ENCODE measurements around the gene CCDC87. TPM values are rescaled to one million over a fixed set of nuclear protein-coding genes. Genes with fewer than 3 reads are reported as not detected.
"Not testable (repeated sequence)": the region's sequence is repeated elsewhere in the genome, so short reads cannot be mapped to it uniquely, and the experiment has no call there.

The CCDC87 gene
- total RNA-seq, 1 experiment from 2014 or later = 0.43 TPM

DNA sequence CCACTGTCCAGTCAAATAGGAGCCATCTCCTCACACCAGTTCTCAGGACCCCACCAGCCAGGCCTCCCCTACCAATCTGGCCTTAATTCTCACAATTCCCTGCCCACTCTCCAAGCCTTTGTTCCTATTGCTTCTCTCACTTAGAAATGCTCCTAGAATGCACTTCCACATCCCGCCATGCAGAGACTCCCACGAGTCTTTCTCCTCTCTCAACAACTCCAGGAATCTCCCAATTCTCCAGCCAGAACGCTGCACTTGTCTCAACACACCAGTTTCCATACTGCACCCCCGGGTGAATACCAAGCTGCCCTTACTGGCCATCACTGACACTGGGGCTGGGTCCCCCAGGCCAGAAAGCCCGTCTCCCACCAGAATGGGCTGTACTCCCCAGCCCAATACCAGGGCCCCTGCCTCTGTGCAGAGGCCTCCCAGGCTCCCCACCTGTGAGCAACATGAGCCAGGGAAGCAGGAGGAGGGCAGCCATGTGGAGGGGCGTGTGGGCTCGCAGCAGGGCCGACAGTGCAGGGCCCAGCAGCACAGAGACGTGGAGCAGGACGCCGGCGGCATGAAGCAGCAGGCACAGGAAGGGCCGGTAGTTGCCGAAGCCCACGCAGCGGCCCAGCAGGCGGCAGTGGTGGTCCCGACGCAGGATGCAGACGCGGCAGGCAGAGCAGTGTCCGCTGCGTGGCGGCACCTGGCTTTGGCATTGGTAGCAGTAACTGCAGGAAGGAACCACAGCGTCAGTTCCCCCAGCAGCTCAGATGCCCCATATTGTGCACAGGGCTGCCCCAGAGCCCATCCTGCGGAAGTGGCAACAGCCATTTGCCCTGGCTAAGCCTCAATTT lies 49.4 kb downstream of the CCDC87 start:
- no peak for DNase-seq
- H3K36me3 ChIP-seq = no peaks in the 10 kb centered on the region
- no peak overlapping the region for H3K27ac ChIP-seq
- H3K4me1 ChIP-seq = peaks cover 7% of the 10 kb centered on the region
- H3K9me3 ChIP-seq (replicated peaks) = no peaks in the 10 kb centered on the region
- no peaks in the 10 kb centered on the region for H3K27me3 ChIP-seq
- H3K4me3 ChIP-seq = no peak overlapping the region

DNA sequence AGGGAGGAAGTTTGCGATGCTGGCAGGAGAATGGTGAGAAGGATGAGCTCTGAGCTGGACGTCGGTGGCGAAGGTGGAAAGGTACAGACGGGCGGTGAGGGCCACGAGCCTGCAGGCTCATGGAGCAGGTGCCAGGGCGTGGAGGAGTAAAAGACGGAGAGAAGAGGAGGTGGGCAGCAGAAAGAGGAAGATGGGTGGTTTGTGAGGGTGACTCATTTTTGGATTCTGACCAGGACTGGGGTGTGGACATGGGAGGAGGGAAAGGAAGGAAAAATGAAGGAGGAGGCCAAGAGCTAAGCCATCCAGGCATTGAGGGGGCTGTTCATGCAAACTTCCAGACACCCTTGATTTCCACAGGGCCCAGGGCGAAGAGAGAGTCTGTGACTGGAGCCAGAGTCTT lies 50.5 kb downstream of the CCDC87 start:
- no peak for DNase-seq
- no peaks in the 10 kb centered on the region for H3K9me3 ChIP-seq (replicated peaks)

DNA sequence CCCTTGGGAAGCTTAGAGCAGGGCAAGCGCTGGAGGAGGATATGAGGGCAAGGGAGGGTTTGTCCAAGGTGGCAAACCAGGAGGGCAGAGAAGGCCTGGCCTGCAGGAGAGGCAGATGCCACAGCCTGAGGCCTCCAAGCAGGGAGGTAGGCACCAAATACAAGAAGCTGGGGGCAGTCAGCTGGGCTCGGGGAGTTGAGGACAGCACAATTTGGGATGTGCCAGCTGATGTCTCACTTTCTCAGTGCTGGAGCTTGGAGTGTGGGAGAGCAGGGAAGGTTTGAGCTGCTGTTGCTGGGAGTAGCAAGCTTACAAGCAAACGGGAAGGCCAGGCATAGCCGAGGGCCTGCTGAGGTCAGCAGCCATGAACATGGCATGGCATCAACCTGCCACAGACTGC lies 51.0 kb downstream of the CCDC87 start:
- H3K36me3 ChIP-seq = no peaks in the 10 kb centered on the region

More for the DNA sequence above, 50.5 kb downstream of the CCDC87 start:
- no peaks in the 10 kb centered on the region for H3K36me3 ChIP-seq
- no peaks in the 10 kb centered on the region for H3K27me3 ChIP-seq
- H3K4me1 ChIP-seq = no peaks in the 10 kb centered on the region; the same call in 1 of the 2 replicates
- H3K27ac ChIP-seq = no peak overlapping the region
- no peak overlapping the region for H3K4me3 ChIP-seq

DNA sequence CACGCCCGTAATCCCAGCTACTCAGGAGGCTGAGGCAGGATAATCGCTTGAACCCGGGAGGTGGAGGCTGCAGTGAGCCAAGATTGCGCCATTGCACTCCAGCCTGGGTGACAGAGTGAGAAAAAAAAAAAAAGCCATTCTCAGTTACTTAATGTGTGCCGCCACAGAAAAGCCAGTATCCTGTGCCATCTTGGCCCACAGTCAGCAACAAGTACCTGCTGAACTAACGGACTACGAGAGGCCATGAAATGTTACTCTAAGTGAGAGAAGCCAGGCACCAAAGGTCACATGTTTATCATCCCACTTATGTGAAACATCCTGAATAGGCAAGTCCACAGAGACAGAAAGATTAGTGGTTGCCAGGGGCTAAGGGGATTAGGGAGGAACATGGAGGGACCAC lies 52.3 kb downstream of the CCDC87 start:
- H3K4me3 ChIP-seq; H3K9me3 ChIP-seq (replicated peaks); H3K27me3 ChIP-seq; H3K27ac ChIP-seq; H3K36me3 ChIP-seq; DNase-seq; H3K4me1 ChIP-seq: not testable (repeated sequence)

More for the DNA sequence above, 51.0 kb downstream of the CCDC87 start:
- Histone ChIP-seq H3K27me3 (no peaks in the 10 kb centered on the region), H3K4me1 (no peaks in the 10 kb centered on the region), H3K9me3 (replicated peaks) (no peaks in the 10 kb centered on the region), H3K27ac (no peak overlapping the region), H3K4me3 (no peak overlapping the region)
- DNase-seq = no peak

Other genes starting within 250 kb of the CCDC87 start
- gene BRMS1, start 248.0 kb downstream of the CCDC87 start, total RNA-seq (2014; rRNA removed; shearing (Covaris generic)) = 40.5 and 42.9 TPM in 2 replicates
- 7.7 and 8.0 TPM in 2 replicates for gene B4GAT1, start 245.4 kb downstream of the CCDC87 start, total RNA-seq (2014; rRNA removed; shearing (Covaris generic))
- gene SLC29A2, start 221.3 kb downstream of the CCDC87 start, total RNA-seq (2014; rRNA removed; shearing (Covaris generic)) = 2.6 TPM in 2 replicates
- not detected in 2 replicates for gene NPAS4, start 172.0 kb downstream of the CCDC87 start, total RNA-seq (2014; rRNA removed; shearing (Covaris generic))
- 86.7 and 102 TPM in 2 replicates for gene MRPL11, start 154.2 kb downstream of the CCDC87 start, total RNA-seq (2014; rRNA removed; shearing (Covaris generic))
- 5.1 and 6.9 TPM in 2 replicates for gene PELI3, start 126.2 kb downstream of the CCDC87 start, total RNA-seq (2014; rRNA removed; shearing (Covaris generic))
- gene DPP3, start 112.6 kb downstream of the CCDC87 start, total RNA-seq (2014; rRNA removed; shearing (Covaris generic)) = 30.1 and 33.4 TPM in 2 replicates
- gene BBS1, start 82.4 kb downstream of the CCDC87 start, total RNA-seq (2014; rRNA removed; shearing (Covaris generic)) = 11.0 and 13.6 TPM in 2 replicates
- gene ZDHHC24, start 47.0 kb downstream of the CCDC87 start, total RNA-seq (2014; rRNA removed; shearing (Covaris generic)) = 2.6 and 3.1 TPM in 2 replicates
- gene ACTN3, start 46.2 kb downstream of the CCDC87 start, total RNA-seq (2014; rRNA removed; shearing (Covaris generic)) = not detected in 2 replicates
- 4.5 and 5.2 TPM in 2 replicates for gene CTSF, start 24.5 kb downstream of the CCDC87 start, total RNA-seq (2014; rRNA removed; shearing (Covaris generic))
- 10.3 and 15.3 TPM in 2 replicates for gene CCS, start 122 bp upstream of the CCDC87 start, total RNA-seq (2014; rRNA removed; shearing (Covaris generic))
- gene RBM14, start 23.6 kb upstream of the CCDC87 start, total RNA-seq (2014; rRNA removed; shearing (Covaris generic)) = 68.7 and 70.5 TPM in 2 replicates
- gene RBM4, start 45.6 kb upstream of the CCDC87 start, total RNA-seq (2014; rRNA removed; shearing (Covaris generic)) = 154 and 155 TPM in 2 replicates
- 23.7 and 24.7 TPM in 2 replicates for gene RBM4B, start 84.8 kb upstream of the CCDC87 start, total RNA-seq (2014; rRNA removed; shearing (Covaris generic))
- gene SPTBN2, start 136.2 kb upstream of the CCDC87 start, total RNA-seq (2014; rRNA removed; shearing (Covaris generic)) = 4.8 and 8.5 TPM in 2 replicates

Data from SJCRH30 (cell line).